GM18951 (cell line): ENCODE results near the gene NSMF.

Experiments used
- POLR2A ChIP-seq: IDR thresholded peaks from 4 replicates; pipeline ENCODE4 v1.6.1; 2011; ENCODE audit warnings: mild to moderate bottlenecking; ENCODE audit not compliant: insufficient read length, insufficient read depth; ENCODE audit errors: extremely low read depth
- in situ Hi-C: fragments of 300-500 bp; cut with MboI; formaldehyde crosslinking; loops from one replicate; pipeline ENCODE4 v1.12.0; 2022; ENCODE audit warnings: low sequenced_read_pairs, mixed read lengths, inconsistent platforms; ENCODE audit not compliant: unreplicated experiment

NSMF gene

DNA sequence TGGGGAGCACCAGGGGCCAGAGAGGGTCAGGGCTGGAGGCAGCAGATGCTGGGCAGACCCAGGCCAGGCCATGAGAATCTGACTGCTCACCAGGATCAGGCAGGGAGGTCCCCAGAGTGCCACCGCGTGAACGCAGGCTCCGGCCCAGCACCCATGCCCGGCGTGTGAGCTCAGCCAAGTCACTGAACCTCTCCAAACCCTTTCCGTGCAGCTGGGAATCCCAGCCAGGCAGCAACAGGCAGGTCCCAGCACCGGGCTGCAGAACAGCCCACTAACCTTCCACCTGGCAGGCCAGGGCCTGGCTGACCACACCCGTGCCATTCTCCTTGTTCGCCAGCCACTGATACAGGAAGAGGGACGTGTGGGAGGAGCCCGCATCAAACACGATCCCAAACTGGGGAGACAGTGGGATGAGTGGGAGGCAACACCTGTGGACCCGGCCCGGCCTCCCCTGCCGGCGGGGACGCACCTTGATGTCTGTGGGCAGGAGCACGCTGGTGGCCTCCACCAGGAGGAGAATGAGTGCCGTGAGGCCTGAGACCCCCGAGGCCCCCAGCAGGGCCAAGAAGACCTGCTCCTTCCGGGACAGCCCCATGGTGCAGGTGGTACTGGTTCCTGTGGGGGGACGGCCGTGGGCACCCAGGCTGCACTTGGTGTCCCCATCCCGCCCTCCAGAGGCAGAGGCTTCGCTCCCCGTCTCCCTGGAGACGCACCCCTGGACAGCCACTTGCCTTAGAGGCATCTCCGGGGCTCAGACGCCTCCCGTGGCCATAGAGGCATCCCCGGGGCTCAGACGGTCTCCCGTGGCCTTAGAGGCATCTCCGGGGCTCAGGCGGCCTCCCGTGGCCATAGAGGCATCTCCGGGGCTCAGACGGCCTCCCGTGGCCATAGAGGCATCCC is 21.2 kb downstream of the NSMF start:
- in situ Hi-C loops, result no loop called here
- no peak for TF ChIP-seq POLR2A

DNA sequence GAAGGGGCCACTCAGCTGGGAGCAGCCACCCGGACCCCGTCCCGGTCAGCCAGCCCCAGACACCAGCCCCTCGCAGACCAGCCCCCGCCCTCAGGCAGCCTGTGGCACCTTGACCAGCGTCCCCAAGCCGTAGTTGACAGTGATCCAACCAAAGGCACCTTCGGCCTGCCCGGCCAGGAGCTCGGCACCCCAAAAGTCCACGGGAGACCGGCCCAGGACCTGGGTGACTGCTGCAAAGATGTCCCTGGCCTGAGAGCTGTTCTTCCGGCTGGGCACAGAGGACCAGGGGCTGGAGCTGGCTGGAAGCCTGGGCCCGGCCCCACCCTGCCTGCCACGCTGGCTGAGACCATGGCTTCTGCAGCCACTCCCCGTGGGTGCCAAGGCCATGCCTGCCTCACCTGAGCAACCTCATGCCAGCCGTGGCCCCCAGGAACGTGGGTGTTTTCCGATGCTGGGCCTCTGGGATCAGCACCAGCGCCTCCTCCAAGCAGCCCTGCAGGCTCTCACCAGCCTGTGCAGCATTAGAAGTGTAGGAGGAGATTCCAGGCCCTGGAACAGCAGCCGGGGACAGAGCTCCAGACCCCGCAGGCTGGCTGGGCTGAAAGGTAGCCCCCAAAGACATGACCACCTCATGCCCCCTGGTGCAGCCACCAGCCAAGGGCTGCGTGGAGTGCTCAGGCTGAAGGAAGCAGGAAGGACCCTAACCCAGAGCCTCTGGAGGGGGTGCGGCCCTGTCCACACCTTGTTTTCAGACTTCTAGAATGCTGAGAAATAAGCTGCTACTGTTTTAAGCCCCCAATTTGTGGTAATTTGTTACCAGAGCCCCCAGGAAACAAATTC is 22.2 kb downstream of the NSMF start:
- TF ChIP-seq POLR2A, result no peak

DNA sequence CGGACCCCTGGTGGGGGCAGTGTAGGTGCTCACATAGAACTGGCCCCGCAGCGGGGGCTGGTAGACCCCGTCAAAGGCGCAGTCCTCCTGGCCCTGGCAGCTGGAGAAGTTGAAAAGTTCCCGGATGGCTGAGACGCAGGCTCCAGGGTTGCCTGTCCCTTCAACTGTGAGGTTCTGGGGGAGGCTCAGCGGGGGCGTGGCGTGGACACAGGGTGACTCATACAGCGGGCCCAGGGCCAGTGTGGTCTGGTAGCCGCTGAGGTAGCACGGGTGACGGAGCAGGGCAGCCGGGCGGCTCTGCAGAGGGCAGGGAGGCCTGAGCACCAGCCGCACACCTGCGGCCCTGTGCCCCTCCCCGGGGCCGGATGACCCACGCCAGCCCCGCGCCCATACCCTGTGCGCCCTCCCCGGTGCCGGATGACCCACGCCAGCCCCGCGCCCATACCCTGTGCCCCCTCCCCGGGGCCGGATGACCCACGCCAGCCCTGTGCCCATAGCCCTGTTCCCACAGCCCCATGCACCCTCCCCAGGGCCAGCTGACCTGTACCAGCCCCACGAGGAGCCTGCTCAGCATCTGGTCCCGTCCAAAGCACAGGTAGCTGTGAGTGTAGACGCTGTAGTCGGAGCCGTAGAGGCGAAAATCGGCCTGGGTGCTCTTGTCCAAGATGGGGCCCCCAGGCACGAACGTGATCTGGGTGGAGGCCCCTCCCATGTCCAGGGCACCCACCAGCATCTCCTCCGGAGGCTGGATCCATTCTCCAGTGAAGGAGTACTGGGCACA is 23.0 kb downstream of the NSMF start:
- TF ChIP-seq POLR2A, result no peak
- in situ Hi-C loops, result no loop called here

More for the DNA sequence above, 22.2 kb downstream of the NSMF start:
- in situ Hi-C loops, result no loop called here

DNA sequence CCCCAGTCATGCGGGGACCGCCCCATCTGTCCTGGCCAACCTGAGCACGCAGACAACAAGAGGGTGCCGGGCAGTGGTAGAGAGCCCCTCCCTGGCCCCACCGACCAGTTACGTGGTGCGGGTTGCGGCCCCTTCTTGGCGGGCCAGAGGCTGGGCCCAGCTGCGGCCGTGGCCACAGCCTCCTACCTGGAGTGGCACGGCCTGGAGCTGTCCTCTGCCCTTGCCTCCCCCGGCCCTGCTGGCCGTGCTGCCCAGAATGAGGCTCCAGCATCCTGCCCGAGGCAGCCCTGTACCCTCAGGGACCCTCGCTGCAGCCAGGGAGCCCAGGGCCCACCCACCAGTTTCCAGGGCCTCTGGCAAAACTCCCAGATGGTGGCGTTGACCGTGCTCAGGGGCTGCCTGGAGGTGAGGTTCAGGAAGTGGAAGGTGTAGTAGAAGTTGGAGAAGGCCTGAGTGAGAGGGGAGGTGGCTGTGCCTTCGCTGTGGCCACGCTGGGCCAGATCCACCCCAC is 23.7 kb downstream of the NSMF start:
- in situ Hi-C loops, result no loop called here
- no peak for TF ChIP-seq POLR2A

DNA sequence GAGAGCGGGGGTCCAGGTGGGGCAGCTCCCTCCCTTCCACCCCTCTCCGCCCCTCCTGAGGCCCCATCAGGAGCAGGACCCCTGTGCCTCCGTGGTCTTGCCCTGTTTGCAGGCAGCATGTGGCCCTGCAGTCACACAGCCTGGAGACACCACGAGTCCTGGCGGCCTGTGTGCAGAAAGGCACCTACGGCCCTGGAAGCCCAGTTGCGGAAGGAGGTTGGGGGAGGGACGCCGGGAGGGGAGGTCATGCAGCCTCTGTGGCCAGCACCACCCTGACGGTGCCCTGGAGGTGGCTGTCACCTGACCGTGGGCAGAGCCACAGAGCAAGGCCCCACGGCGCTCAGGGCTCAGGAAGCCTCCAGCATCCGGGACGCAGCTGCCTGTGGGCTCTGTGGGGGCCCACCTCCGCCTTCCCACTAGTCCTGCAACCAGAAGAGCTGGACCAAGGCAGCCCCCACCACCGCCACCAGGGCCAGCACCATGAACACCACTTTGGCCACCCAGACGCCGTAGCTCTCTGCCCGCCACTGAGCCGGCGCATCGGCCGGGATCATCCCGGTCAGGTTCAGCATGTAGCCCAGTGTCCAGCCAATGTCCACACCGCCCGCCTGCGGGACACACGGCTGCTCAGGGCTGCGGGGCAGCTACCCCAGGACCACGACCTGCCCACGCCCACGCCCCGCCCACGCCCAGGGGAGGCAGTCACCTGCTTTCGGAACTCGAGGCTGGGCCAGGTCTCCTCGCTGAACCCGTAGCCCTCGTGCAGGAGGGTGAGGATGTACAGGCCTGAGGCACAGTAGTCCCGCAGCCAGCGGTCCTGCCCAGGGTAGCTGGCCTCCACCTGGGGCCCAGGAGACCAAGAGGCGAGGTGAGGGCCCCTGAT is 24.4 kb downstream of the NSMF start:
- in situ Hi-C loops, result no loop called here
- TF ChIP-seq POLR2A, result no peak

DNA sequence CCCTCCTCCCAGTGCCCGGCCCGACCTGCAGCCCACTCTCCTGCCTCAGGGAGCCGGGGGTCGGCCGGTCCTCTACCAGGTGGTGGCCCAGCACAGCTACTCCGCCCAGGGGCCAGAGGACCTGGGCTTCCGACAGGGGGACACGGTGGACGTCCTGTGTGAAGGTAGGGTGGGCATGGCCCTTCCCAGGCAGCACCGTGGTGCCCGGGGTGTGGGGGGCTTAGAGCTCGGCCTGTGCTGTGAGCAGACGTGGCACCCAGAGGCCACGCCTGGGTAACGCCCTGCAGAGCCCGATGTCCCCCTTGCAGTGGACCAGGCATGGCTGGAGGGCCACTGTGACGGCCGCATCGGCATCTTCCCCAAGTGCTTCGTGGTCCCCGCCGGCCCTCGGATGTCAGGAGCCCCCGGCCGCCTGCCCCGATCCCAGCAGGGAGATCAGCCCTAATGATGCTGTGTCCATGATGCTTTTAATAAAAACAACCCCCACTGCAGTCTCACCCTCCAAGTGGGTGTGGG is 25.2 kb downstream of the NSMF start:
- in situ Hi-C loops, result no loop called here
- no peak for TF ChIP-seq POLR2A

DNA sequence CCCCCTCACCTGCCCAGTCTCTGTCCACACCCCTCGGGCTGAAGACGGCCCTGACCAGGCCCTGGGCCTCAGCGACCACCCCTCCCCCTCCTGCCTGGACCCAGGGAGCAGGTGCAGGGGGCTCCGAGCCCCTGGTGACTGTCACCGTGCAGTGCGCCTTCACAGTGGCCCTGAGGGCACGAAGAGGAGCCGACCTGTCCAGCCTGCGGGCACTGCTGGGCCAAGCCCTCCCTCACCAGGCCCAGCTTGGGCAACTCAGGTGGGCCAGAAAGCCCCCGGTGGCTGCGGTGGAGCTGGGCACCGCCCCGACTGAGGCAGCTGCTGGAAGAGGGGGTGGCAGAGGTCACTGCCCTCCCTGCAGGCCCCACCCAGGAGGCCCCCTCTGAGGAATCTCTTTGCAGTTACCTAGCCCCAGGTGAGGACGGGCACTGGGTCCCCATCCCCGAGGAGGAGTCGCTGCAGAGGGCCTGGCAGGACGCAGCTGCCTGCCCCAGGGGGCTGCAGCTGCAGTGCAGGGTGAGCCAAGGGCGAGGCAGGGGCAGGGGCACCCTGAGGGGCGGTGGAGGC is 25.7 kb downstream of the NSMF start:
- no peak for TF ChIP-seq POLR2A
- in situ Hi-C loops, result no loop called here

DNA sequence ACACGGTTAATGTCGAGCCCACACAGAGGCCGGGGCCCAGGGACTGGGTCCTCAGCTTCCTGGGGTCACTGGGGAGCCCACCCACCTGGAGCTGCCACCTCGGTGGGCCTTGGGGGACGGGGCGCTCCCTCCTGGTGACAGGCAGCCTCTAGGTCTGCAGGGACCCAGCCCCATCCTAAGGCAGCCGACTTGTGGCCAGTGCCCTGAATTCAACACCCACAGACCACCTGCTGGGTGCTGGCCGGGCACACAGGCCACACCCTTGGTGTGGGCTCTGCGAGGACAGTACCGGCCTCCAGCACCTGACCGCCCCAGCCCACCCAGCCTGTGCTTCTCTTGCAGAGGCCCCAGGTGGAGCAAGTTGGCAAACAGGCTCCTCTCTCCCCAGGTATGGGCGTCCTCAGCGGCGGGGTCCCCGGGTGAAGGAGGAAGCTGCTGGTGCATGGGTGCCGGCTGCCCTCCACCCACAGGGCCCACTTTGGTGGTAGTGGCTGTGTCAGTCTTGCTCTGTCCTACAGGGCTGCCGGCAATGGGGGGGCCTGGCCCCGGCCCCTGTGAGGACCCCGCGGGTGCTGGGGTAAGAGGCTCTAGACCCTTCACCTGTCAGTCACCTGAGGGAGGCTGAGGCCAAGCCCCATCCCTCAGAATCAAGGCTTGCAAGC is 26.3 kb downstream of the NSMF start:
- in situ Hi-C loops, result no loop called here
- TF ChIP-seq POLR2A, result no peak

DNA sequence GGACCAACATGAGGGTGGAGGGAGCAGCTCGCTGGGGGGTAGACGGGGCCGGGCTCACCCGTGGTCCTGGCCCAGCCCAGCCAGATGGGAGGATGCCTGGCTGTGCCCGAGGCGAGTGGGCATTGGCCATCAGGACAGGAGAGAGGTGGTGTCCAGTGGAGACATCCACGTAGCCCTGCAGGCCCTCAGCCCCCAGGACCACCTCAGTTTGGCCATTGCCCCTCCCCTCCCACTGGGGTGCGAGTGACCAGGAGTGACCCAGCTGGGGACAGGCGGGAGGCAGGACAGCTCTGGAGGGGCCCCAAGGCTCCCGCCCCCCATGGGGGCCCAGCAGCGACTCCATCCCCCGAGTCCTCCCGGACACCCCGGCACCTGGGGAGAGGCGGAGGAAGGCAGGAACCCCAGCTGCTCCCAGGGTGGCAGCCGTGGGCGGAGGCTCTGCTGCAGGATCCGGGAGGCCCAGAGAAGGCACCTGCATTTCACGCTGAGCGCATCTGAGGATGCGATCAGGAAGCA is 27.7 kb downstream of the NSMF start:
- in situ Hi-C loops, result no loop called here
- no peak for TF ChIP-seq POLR2A

DNA sequence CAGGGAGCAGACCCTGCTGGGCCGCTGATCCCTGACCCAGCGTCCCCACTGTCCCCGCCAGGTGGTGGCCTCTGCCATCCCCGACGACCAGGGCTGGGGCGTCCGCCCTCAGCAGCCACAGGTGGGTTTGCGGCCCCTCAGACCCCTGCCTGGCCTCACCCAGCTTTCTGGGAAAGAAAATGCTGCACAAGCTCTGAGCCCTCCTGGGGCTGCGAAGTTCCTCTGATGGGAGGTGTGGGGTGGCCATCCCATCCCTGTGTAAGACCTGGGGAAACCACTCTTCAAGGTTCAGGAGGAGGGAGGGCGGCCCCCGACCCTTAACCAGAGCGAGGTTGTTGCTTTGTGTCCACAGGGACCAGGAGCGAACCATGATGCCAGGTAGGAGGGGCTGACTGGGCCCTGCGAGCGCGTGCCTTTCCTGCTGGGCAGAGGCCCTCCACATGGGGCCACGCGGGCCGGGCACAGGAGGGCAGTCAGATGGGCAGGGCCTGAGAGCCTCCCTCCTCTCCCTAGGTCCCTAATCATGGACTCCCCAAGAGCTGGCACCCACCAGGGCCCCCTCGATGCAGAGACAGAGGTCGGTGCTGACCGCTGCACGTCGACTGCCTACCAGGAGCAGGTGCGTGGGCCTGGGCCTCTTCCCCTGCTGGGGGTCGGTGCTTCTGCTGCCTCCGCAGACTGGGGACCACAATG is 28.3 kb downstream of the NSMF start:
- no peak for TF ChIP-seq POLR2A

More for the DNA sequence above, 28.3 kb downstream of the NSMF start:
- in situ Hi-C loops, result no loop called here
